ENCODE data around the gene SUB1.
A peak's percentile ranks its signal among the peaks of the same experiment; 100 is the strongest.

SUB1 gene

GRCh38 chr5:32583582-32584232, 1.6 kb upstream of the SUB1 start:
- no peak for TF ChIP-seq ZNF274 (IDR thresholded peaks at IDR 0.05; ENCODE audit: low read depth, low read length)
- peak overlapping the region; percentile 28; the same call in 1 of the 2 replicates for H3K4me3 ChIP-seq (ENCODE audit: low read length)

DNA sequence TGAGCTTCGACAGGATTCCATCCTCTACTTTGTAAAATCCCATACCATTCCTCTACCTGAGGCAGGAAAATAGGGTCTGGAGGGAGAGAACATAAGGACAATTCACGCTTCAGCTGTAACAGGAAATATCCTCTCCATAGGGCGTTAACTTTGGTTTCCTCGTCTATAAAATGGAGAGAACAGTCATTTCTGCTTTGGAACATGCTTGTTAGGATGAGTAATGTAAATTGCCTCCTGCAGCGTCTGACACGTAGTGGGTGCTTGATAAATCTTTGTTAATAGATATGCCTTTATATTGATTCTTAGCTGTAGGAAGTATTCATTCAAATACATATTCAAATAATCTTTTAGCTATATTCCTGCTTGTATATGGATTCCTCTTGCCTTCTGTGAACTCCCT, 711 bp upstream of the SUB1 start:
- peak overlapping the region; percentile 88; the same call in 1 of the 2 replicates for H3K4me3 ChIP-seq (ENCODE audit: low read length)
- TF ChIP-seq ZNF274 (IDR thresholded peaks at IDR 0.05; ENCODE audit: low read depth, low read length), result no peak

GRCh38 chr5:32585122-32585445, 273 bp upstream of the SUB1 start:
- H3K4me3 ChIP-seq (ENCODE audit: low read length), result peak overlapping the region; percentile 88; the same call in 1 of the 2 replicates
- no peak for TF ChIP-seq ZNF274 (IDR thresholded peaks at IDR 0.05; ENCODE audit: low read depth, low read length)

DNA sequence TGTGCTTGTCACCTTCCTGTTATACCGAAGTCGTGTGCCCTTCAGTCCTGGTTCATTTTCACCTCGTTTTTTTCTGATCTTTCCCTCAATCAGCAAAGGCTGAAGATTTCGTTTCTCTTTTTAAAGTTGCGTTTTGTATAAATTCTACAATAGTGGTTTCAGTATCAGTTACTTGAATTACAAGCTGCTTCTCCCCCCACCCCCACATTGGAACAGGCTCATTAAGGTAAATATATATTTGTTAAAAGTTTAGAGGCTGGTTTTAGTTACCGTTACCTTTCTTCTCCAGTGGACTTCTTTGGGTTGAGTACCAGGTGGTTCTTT, 881 bp downstream of the SUB1 start:
- no peak for TF ChIP-seq ZNF274 (IDR thresholded peaks at IDR 0.05; ENCODE audit: low read depth, low read length)
- peak overlapping the region; percentile 88 for H3K4me3 ChIP-seq (ENCODE audit: low read length)

GRCh38 chr5:32587067-32587551, 1.8 kb downstream of the SUB1 start:
- H3K4me3 ChIP-seq (ENCODE audit: low read length), result peak overlapping the region; percentile 88
- TF ChIP-seq ZNF274 (IDR thresholded peaks at IDR 0.05; ENCODE audit: low read depth, low read length), result no peak

DNA sequence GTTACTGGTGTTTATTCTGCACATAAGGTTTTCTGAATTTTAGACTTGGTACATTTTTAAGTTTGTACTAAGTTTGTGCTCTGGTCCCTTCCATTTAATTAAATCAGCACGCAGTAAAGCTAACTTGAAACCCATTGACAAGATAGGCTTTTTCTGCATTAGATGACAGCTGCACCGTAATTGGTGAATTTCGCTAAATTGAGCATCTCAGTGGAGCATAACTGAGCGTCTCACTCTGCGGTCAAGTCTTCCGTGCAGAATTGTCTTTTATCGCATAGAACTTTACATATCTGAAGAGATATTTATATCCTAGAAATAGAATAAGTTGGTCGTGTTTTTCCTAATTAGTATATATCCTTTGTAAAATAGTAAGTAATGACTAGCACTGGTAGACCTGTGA, 4.1 kb downstream of the SUB1 start:
- no peak for TF ChIP-seq ZNF274 (IDR thresholded peaks at IDR 0.05; ENCODE audit: low read depth, low read length)
- peak overlapping the region; percentile 27 for H3K4me3 ChIP-seq (ENCODE audit: low read length)

- TF ChIP-seq ZNF274 (IDR thresholded peaks at IDR 0.05; ENCODE audit: low read depth, low read length), result no peak
- H3K4me3 ChIP-seq (ENCODE audit: low read length), result no peak overlapping the region; the same call in 1 of the 2 replicates
Observed at GRCh38 chr5:32589942-32590869, 4.8 kb downstream of the SUB1 start.

GRCh38 chr5:32595118-32595517, 9.8 kb downstream of the SUB1 start:
- TF ChIP-seq ZNF274 (IDR thresholded peaks at IDR 0.05; ENCODE audit: low read depth, low read length), result no peak
- H3K4me3 ChIP-seq (ENCODE audit: low read length), result no peak overlapping the region

- H3K4me3 ChIP-seq (ENCODE audit: low read length), result no peak overlapping the region
- no peak for TF ChIP-seq ZNF274 (IDR thresholded peaks at IDR 0.05; ENCODE audit: low read depth, low read length)
Observed at GRCh38 chr5:32597041-32597629, 11.8 kb downstream of the SUB1 start.

DNA sequence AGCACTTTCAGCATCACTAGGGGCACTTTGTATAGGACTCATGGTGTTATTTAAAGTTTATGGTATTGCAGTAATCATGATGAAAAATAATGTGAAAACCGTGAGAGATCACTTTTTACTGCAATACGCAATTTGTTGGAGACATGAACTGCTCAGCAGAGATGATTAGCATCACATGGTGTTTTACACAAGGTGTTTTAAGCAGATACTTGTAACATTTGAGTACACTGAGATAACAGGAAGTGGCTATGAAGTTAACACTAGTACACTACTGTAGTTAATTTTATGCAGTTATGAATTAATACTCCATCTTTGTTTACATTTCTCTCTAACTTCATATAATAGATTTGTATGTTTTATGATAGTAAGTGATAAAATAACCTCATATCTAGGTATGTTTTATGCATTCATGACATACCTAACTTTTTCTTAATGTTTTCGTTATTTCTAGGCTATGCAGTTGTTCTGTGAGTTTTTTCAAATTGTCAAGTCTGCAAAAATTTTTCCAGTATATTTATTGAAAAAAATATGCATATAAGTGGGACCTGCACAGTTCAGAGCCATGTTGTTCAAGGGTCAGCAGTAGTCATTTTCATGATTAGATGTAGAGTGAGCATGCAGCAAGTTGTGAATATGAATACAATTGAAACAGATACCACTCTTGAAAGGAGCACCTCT, 13.0 kb downstream of the SUB1 start:
- no peak overlapping the region for H3K4me3 ChIP-seq (ENCODE audit: low read length)
- TF ChIP-seq ZNF274 (IDR thresholded peaks at IDR 0.05; ENCODE audit: low read depth, low read length), result no peak

DNA sequence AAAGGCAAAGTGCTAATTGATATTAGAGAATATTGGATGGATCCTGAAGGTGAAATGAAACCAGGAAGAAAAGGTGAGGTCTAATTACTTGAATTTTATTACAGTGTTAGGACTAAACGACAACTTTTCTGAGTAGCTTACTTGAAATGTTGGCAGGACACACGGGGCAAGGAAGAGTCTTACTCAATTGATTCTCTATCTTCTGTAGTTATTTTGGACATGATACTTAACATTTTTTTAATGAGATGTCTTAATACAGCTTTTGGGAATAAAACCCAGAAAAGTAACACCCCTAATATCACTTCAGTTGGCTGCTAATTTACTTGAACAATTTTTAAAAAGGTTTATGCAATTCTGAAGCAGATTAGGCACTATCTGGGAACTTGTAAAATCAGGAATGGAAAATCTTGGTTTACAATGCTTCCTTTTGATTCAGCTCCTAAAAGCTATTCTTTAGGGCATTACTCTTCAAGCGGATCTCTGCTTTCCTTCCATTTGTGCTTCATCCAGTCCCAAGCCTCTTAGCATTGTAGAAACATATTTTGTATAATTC, 13.7 kb downstream of the SUB1 start:
- no peak for TF ChIP-seq ZNF274 (IDR thresholded peaks at IDR 0.05; ENCODE audit: low read depth, low read length)
- no peak overlapping the region for H3K4me3 ChIP-seq (ENCODE audit: low read length)

DNA sequence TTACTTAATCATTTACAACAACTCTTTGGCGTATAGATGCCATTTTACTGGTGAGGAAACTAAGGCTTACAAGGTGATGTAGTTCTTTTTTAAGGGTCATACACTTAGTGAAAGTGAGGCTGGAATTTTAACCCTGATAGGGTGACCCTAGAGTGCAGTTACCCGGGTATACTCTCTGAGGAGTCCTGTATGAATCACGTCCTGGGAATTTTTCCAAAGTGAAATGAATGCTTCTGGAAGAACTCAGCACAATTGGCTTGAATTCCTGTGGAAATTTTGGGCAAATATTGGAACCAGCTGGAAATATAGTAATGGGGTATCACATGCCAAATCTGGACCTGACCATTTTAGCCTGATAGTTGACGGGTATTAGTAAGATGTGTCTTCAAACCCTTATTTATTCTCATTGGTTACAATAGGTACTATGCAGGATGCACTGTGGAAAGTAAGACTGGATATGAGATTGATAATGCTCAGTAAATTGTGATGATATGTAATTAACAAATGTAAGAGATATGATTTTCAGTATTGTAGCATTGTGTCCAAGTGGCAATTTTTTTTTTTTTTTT, 14.8 kb downstream of the SUB1 start:
- TF ChIP-seq ZNF274 (IDR thresholded peaks at IDR 0.05; ENCODE audit: low read depth, low read length), result no peak
- no peak overlapping the region for H3K4me3 ChIP-seq (ENCODE audit: low read length)

DNA sequence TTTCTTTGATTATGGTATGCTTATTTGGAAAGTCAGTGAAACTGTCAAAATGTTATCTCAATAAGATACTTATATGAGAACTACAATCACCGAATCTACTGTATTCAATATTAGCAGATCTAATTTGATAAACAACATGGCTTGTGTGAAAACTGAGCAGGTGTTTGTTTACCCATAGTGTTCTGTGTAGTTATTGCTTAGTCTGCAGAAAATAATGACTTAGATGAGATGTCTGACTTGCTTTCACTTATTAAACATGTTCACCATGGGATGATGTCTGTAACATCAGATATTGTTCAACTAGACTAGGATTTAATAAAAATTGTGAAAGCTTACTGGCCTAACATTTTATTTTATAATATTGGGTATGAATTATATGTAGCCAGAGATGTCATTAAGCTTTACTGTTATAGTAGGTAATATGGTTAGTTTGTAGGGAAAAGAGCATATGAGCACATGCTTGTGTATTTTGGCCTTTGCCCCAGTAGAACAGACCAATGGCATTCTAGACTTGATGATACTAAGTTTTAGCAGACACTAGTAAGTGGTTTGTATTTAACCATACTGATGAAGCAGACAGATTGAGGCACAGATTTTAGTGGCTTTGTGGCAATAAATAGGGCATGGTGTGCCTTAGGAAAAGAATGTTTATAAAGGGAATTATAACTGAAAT, 16.4 kb downstream of the SUB1 start:
- no peak for TF ChIP-seq ZNF274 (IDR thresholded peaks at IDR 0.05; ENCODE audit: low read depth, low read length)
- H3K4me3 ChIP-seq (ENCODE audit: low read length), result no peak overlapping the region

Measured in GM08714 (cell line).